ENCODE data around the gene HMGCR. TPM values are rescaled to one million over a fixed set of nuclear protein-coding genes. Genes with fewer than 3 reads are reported as not detected.

The HMGCR gene
- total and polyA plus RNA-seq, 4 donors = 12.4 to 237 (median 77.1) TPM

- Histone ChIP-seq H3K36me3 (ENCODE audit: control insufficient read depth in 4 of 4, insufficient read depth in 3 of 4, low read depth in 1 of 4, low read length in 3 of 4) (no peaks in the 10 kb centered on the region), H3K9ac (ENCODE audit: low read depth in 1 of 2, low read length in 2 of 2) (no peak overlapping the region), H3K9me3 (ENCODE audit: control insufficient read depth in 4 of 4, low read length in 3 of 4) (no peaks in the 10 kb centered on the region), H3K27me3 (ENCODE audit: control insufficient read depth in 4 of 4, insufficient read depth in 4 of 4, low read length in 3 of 4) (no peaks in the 10 kb centered on the region), H3K27ac (ENCODE audit: low read depth in 1 of 2, low read length in 2 of 2) (no peak overlapping the region), H3K4me3 (ENCODE audit: low read depth in 1 of 3, low read length in 3 of 3) (no peak overlapping the region), H3K4me1 (ENCODE audit: control insufficient read depth in 4 of 4, insufficient read depth in 4 of 4, low read length in 3 of 4) (peaks cover 2 to 4% (median 3%) of the 10 kb centered on the region in 4 donors)
- WGBS = 75% methylated on average over 5 of the region's 5 CpGs
- TF ChIP-seq SP1 (IDR thresholded peaks at IDR 0.05) = no peak
- no peak for TF ChIP-seq FOXA2 (IDR thresholded peaks at IDR 0.05)
- TF ChIP-seq, protein P1, sequence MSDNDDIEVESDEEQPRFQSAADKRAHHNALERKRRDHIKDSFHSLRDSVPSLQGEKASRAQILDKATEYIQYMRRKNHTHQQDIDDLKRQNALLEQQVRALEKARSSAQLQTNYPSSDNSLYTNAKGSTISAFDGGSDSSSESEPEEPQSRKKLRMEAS (IDR thresholded peaks at IDR 0.05) = no peak
- no peak for TF ChIP-seq JUND (IDR thresholded peaks at IDR 0.05)
- TF ChIP-seq RAD21 (IDR thresholded peaks at IDR 0.05) = no peak
- no peak for TF ChIP-seq ATF3 (IDR thresholded peaks at IDR 0.05)
- no peak for TF ChIP-seq REST (IDR thresholded peaks at IDR 0.05)
- TF ChIP-seq NR2F2 (IDR thresholded peaks at IDR 0.05) = no peak
- TF ChIP-seq CTCF (IDR thresholded peaks at IDR 0.05; ENCODE audit: low read depth, low read length, missing input control) = no peak
- TF ChIP-seq EGR1 (IDR thresholded peaks at IDR 0.05; ENCODE audit: low read depth in 2 of 2) = no peak
- DNase-seq (ENCODE audit: low spot score) = no peak
These were observed 15.0 kb upstream of the HMGCR start for GRCh38 chr5:75322066-75322465.

- 36% methylated on average over 1 of the region's 1 CpG for WGBS
- H3K4me1 ChIP-seq (ENCODE audit: control insufficient read depth in 4 of 4, insufficient read depth in 4 of 4, low read length in 3 of 4) = peaks cover 2 to 4% (median 3%) of the 10 kb centered on the region in 4 donors
- no peaks in the 10 kb centered on the region for H3K36me3 ChIP-seq (ENCODE audit: control insufficient read depth in 4 of 4, insufficient read depth in 3 of 4, low read depth in 1 of 4, low read length in 3 of 4)
- TF ChIP-seq HNF4A (conservative IDR thresholded peaks at IDR 0.05) = no peak
- no peak for TF ChIP-seq YY1 (IDR thresholded peaks at IDR 0.05)
- TF ChIP-seq ATF3 (IDR thresholded peaks at IDR 0.05) = no peak
- TF ChIP-seq FOXA1 (IDR thresholded peaks at IDR 0.05) = no peak
- TF ChIP-seq SP1 (IDR thresholded peaks at IDR 0.05) = no peak
- no peak for TF ChIP-seq CTCF (IDR thresholded peaks at IDR 0.05; ENCODE audit: low read depth, low read length, missing input control)
- H3K9ac ChIP-seq (ENCODE audit: low read depth in 1 of 2, low read length in 2 of 2) = no peak overlapping the region
- no peak overlapping the region for H3K4me3 ChIP-seq (ENCODE audit: low read depth in 1 of 3, low read length in 3 of 3)
- no peaks in the 10 kb centered on the region for H3K9me3 ChIP-seq (ENCODE audit: control insufficient read depth in 4 of 4, low read length in 3 of 4)
- no peak for DNase-seq (ENCODE audit: low spot score)
- peak overlapping the region; percentile 57 to 76 for H3K27ac ChIP-seq (ENCODE audit: low read depth in 1 of 2, low read length in 2 of 2)
- no peaks in the 10 kb centered on the region for H3K27me3 ChIP-seq (ENCODE audit: control insufficient read depth in 4 of 4, insufficient read depth in 4 of 4, low read length in 3 of 4)
These were observed 12.2 kb upstream of the HMGCR start for GRCh38 chr5:75324791-75325190.
